Brain microvascular endothelial cell (primary cell): ENCODE data around the gene LMCD1.
A peak's percentile ranks its signal among the peaks of the same experiment; 100 is the strongest.

ENCODE experiments used
- DNase-seq: peaks from one replicate; pipeline ENCODE4 v3.0.0-alpha.2; 2020
- H3K27ac ChIP-seq: fragments of 250-450 bp; sonication (Bioruptor Pico); 2 replicates; pipeline ENCODE4 v1.5.1; 2020; ENCODE audit warnings: mild to moderate bottlenecking, moderate library complexity
- H3K27me3 ChIP-seq: fragments of 250-450 bp; sonication (Bioruptor Pico); replicated peaks from 2 replicates; pipeline ENCODE4 v1.5.1; 2020; ENCODE audit warnings: mild to moderate bottlenecking
- H3K36me3 ChIP-seq: fragments of 250-450 bp; sonication (Bioruptor Pico); replicated peaks from 2 replicates; pipeline ENCODE4 v1.5.1; 2020; ENCODE audit warnings: mild to moderate bottlenecking
- H3K4me3 ChIP-seq: 2 replicates; pipeline ENCODE4 v1.5.1; 2011; ENCODE audit warnings: low read depth, mild to moderate bottlenecking, control low read depth, low read length, moderate library complexity
- in situ Hi-C: cut with HindIII; loops from 2 replicates; pipeline ENCODE4 v1.10.0; 2017; ENCODE audit warnings: low sequenced_read_pairs, low pct_ligation_motif_present
- TF ChIP-seq, protein P1 (sequence below): IDR thresholded peaks from 2 replicates; pipeline ENCODE4 v1.5.1; 2011; ENCODE audit warnings: low read depth, mild to moderate bottlenecking, moderate library complexity, low read length, control low read depth, inconsistent platforms; ENCODE audit errors: missing control alignments

LMCD1 gene

GRCh38 chr3:8557298-8557697 is 55.7 kb downstream of the LMCD1 start:
- Histone ChIP-seq H3K27ac (no peak overlapping the region), H3K27me3 (no peaks in the 10 kb centered on the region), H3K36me3 (peaks cover 13% of the 10 kb centered on the region), H3K4me3 (no peak overlapping the region)
- in situ Hi-C loops = no loop called here
- no peak for DNase-seq
- TF ChIP-seq, protein P1, sequence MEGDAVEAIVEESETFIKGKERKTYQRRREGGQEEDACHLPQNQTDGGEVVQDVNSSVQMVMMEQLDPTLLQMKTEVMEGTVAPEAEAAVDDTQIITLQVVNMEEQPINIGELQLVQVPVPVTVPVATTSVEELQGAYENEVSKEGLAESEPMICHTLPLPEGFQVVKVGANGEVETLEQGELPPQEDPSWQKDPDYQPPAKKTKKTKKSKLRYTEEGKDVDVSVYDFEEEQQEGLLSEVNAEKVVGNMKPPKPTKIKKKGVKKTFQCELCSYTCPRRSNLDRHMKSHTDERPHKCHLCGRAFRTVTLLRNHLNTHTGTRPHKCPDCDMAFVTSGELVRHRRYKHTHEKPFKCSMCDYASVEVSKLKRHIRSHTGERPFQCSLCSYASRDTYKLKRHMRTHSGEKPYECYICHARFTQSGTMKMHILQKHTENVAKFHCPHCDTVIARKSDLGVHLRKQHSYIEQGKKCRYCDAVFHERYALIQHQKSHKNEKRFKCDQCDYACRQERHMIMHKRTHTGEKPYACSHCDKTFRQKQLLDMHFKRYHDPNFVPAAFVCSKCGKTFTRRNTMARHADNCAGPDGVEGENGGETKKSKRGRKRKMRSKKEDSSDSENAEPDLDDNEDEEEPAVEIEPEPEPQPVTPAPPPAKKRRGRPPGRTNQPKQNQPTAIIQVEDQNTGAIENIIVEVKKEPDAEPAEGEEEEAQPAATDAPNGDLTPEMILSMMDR = no peak

GRCh38 chr3:8558645-8559044 is 57.0 kb downstream of the LMCD1 start:
- TF ChIP-seq, protein P1 = no peak

GRCh38 chr3:8559351-8559750 is 57.7 kb downstream of the LMCD1 start:
- H3K27ac ChIP-seq = peak overlapping the region; percentile 100
- in situ Hi-C loops = no loop called here
- peaks cover 5% of the 10 kb centered on the region for H3K36me3 ChIP-seq
- DNase-seq = no peak
- H3K4me3 ChIP-seq = no peak overlapping the region
- TF ChIP-seq, protein P1 = no peak
- no peaks in the 10 kb centered on the region for H3K27me3 ChIP-seq

More at GRCh38 chr3:8558645-8559044, 57.0 kb downstream of the LMCD1 start:
- Histone ChIP-seq H3K27me3 (no peaks in the 10 kb centered on the region), H3K27ac (peak overlapping the region; percentile 100), H3K4me3 (no peak overlapping the region), H3K36me3 (peaks cover 8% of the 10 kb centered on the region)
- no peak for DNase-seq
- in situ Hi-C loops = no loop called here

DNA sequence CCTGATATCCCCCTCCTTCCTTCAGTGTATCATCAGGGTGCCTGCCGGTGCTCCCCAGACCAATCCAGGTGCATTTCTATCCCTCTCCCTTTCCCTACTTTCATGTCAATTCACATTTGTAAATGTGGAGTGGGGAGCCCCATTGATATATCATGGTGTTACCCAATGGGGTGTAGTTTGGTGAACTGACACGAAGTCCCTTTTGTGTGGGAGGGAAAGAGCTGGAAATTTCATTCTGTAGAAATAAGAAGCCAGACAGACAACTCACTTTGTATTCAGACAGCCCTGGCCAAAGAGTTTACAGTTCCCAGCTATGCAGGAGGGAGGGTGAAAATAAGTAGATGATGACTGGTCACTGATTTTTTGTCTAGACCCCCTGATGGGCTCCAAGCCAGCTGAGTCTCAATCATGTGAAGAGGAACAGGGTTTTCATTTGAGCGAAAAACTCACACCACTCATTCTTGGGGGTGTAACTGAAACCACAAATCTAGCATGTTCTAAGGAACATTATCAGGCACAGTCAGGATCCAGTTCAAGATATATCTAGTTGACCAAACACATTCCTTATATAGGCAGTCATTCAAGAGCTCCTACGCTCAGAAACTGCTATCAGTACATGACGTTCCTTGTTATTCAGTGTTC is 58.9 kb downstream of the LMCD1 start:
- Histone ChIP-seq H3K27me3 (no peaks in the 10 kb centered on the region), H3K27ac (peak overlapping the region; percentile 100), H3K36me3 (peaks cover 7% of the 10 kb centered on the region), H3K4me3 (no peak overlapping the region)
- TF ChIP-seq, protein P1 = no peak
- in situ Hi-C loops = no loop called here
- peak; percentile 100 for DNase-seq

- peak overlapping the region; percentile 100 for H3K27ac ChIP-seq
- no peaks in the 10 kb centered on the region for H3K27me3 ChIP-seq
- in situ Hi-C loops = no loop called here
- no peak for DNase-seq
- peaks cover 11% of the 10 kb centered on the region for H3K36me3 ChIP-seq
- no peak overlapping the region for H3K4me3 ChIP-seq
- TF ChIP-seq, protein P1 = no peak
Observed at GRCh38 chr3:8561370-8561769, 59.7 kb downstream of the LMCD1 start.

- Histone ChIP-seq H3K27ac (peak overlapping the region; percentile 100), H3K4me3 (no peak overlapping the region), H3K36me3 (peaks cover 12% of the 10 kb centered on the region), H3K27me3 (no peaks in the 10 kb centered on the region)
- no peak for DNase-seq
- in situ Hi-C loops = no loop called here
- TF ChIP-seq, protein P1 = no peak
Observed at GRCh38 chr3:8562081-8562595, 60.5 kb downstream of the LMCD1 start.
